Chondrocyte (in vitro differentiated cells): ENCODE data around the gene AREL1. TPM values are rescaled to one million over a fixed set of nuclear protein-coding genes. Genes with fewer than 3 reads are reported as not detected.

Source experiments
- DNase-seq: peaks from one replicate; pipeline ENCODE4 v3.0.0; 2021; ENCODE audit warnings: mixed read lengths, low spot score
- H3K27ac Mint-ChIP-seq: one replicate; pipeline ENCODE4 v1.8.0; 2021; ENCODE audit warnings: mild to moderate bottlenecking, moderate library complexity, mixed read lengths; ENCODE audit not compliant: unreplicated experiment
- H3K27me3 Mint-ChIP-seq: 2 replicates; pipeline ENCODE4 v1.8.0; 2021; ENCODE audit warnings: low read depth, mixed read lengths
- H3K36me3 Mint-ChIP-seq: 2 replicates; pipeline ENCODE4 v1.8.0; 2021; ENCODE audit warnings: low read depth, mixed read lengths
- H3K4me1 Mint-ChIP-seq: 2 replicates; pipeline ENCODE4 v1.8.0; 2021; ENCODE audit warnings: low read depth, mild to moderate bottlenecking, mixed read lengths
- H3K4me3 Mint-ChIP-seq: one replicate; pipeline ENCODE4 v1.8.0; 2021; ENCODE audit warnings: mild to moderate bottlenecking, moderate library complexity, mixed read lengths; ENCODE audit not compliant: unreplicated experiment
- H3K9me3 Mint-ChIP-seq: 2 replicates; pipeline ENCODE4 v1.8.0; 2021; ENCODE audit warnings: low read depth, mixed read lengths
- CTCF ChIP-seq: fragments of 200-600 bp; sonication (generic); IDR thresholded peaks from 2 replicates; pipeline ENCODE4 v1.5.0; 2021; ENCODE audit warnings: antibody characterized with exemption, mild to moderate bottlenecking, moderate library complexity
- total RNA-seq: library from RNA; stranded (reverse); gene quantifications from 3 replicates; pipeline ENCODE4 v1.2.1, GENCODE V29; 2021

The AREL1 gene
- total RNA-seq, 1 donor from 2014 or later: 34.7 TPM

GRCh38 chr14:74710480-74710879 is 2.4 kb downstream of the AREL1 start:
- Mint-ChIP-seq H3K27ac (no peak overlapping the region), H3K36me3 (peaks cover 1% of the 10 kb centered on the region), H3K4me1 (peaks cover 56% of the 10 kb centered on the region), H3K27me3 (no peaks in the 10 kb centered on the region), H3K9me3 (no peaks in the 10 kb centered on the region), H3K4me3 (peak overlapping the region; percentile 10)
- TF ChIP-seq CTCF: no peak
- DNase-seq: no peak

- Mint-ChIP-seq H3K9me3 (no peaks in the 10 kb centered on the region), H3K4me1 (peaks cover 54% of the 10 kb centered on the region), H3K36me3 (peaks cover 3% of the 10 kb centered on the region), H3K4me3 (no peak overlapping the region), H3K27me3 (no peaks in the 10 kb centered on the region), H3K27ac (peak overlapping the region; percentile 71)
- DNase-seq: no peak
- TF ChIP-seq CTCF: no peak
These were observed 7.0 kb downstream of the AREL1 start for GRCh38 chr14:74705613-74706500.

- no peak for TF ChIP-seq CTCF
- H3K4me1 Mint-ChIP-seq: peaks cover 43% of the 10 kb centered on the region
- no peaks in the 10 kb centered on the region for H3K9me3 Mint-ChIP-seq
- peaks cover 3% of the 10 kb centered on the region for H3K36me3 Mint-ChIP-seq
- H3K4me3 Mint-ChIP-seq: no peak overlapping the region
- no peaks in the 10 kb centered on the region for H3K27me3 Mint-ChIP-seq
- DNase-seq: no peak
- H3K27ac Mint-ChIP-seq: peak overlapping the region; percentile 71
These were observed 8.2 kb downstream of the AREL1 start for GRCh38 chr14:74704656-74705055.

- peaks cover 38% of the 10 kb centered on the region for H3K4me1 Mint-ChIP-seq
- H3K36me3 Mint-ChIP-seq: peaks cover 7% of the 10 kb centered on the region
- no peak for DNase-seq
- H3K27ac Mint-ChIP-seq: peak overlapping the region; percentile 50
- H3K27me3 Mint-ChIP-seq: no peaks in the 10 kb centered on the region
- no peak for TF ChIP-seq CTCF
- no peak overlapping the region for H3K4me3 Mint-ChIP-seq
- no peaks in the 10 kb centered on the region for H3K9me3 Mint-ChIP-seq
These were observed 9.8 kb downstream of the AREL1 start for GRCh38 chr14:74703043-74703442.

- Mint-ChIP-seq H3K9me3 (no peaks in the 10 kb centered on the region), H3K36me3 (peaks cover 10% of the 10 kb centered on the region), H3K27ac (no peak overlapping the region), H3K4me3 (no peak overlapping the region), H3K4me1 (peaks cover 38% of the 10 kb centered on the region), H3K27me3 (no peaks in the 10 kb centered on the region)
- DNase-seq: no peak
- TF ChIP-seq CTCF: no peak
These were observed 10.6 kb downstream of the AREL1 start for GRCh38 chr14:74702293-74702692.
